Epithelial cell of proximal tubule (primary cell): Measurements from ENCODE around the gene DUOXA2. TPM values are rescaled to one million over a fixed set of nuclear protein-coding genes. Genes with fewer than 3 reads are reported as not detected.

Experiments
- DNase-seq: peaks from one replicate; pipeline ENCODE4 v3.0.0-alpha.2; 2011; ENCODE audit warnings: low read depth
- H3K4me3 ChIP-seq: 2 replicates; pipeline ENCODE4 v1.5.1; 2011; ENCODE audit warnings: low read depth, mild to moderate bottlenecking, low read length
- CTCF ChIP-seq: conservative IDR thresholded peaks from 2 replicates; pipeline ENCODE4 v1.5.1; 2012; ENCODE audit warnings: low read depth, mild to moderate bottlenecking, low read length
- total RNA-seq: library from RNA; depleted of rRNA; stranded (reverse); fragments of >200 nt; gene quantifications from 2 replicates; pipeline ENCODE4 v1.2.3, GENCODE V29; 2015

The DUOXA2 gene
- total RNA-seq, 1 donor from 2014 or later, result not detected

- DNase-seq, result no peak
- H3K4me3 ChIP-seq, result no peak overlapping the region
- TF ChIP-seq CTCF, result no peak
These were observed 20.3 kb upstream of the DUOXA2 start for GRCh38 chr15:45093622-45094357.

GRCh38 chr15:45094358-45094730 is 19.8 kb upstream of the DUOXA2 start:
- no peak for TF ChIP-seq CTCF
- H3K4me3 ChIP-seq, result no peak overlapping the region
- no peak for DNase-seq

GRCh38 chr15:45095661-45096060 is 18.5 kb upstream of the DUOXA2 start:
- no peak for TF ChIP-seq CTCF
- DNase-seq, result no peak

GRCh38 chr15:45097466-45097865 is 16.7 kb upstream of the DUOXA2 start:
- TF ChIP-seq CTCF, result no peak
- no peak for DNase-seq
- H3K4me3 ChIP-seq, result no peak overlapping the region

More at GRCh38 chr15:45095661-45096060, 18.5 kb upstream of the DUOXA2 start:
- H3K4me3 ChIP-seq, result no peak overlapping the region

- no peak for TF ChIP-seq CTCF
- no peak for DNase-seq
- no peak overlapping the region for H3K4me3 ChIP-seq
These were observed 14.5 kb upstream of the DUOXA2 start for GRCh38 chr15:45099549-45100165.

GRCh38 chr15:45100884-45101625 is 13.1 kb upstream of the DUOXA2 start:
- DNase-seq, result no peak
- no peak overlapping the region for H3K4me3 ChIP-seq
- no peak for TF ChIP-seq CTCF
